GM19467 (cell line): Measurements from ENCODE around the gene TIAM2.
"Not testable (repeated sequence)": the region's sequence is repeated elsewhere in the genome, so short reads cannot be mapped to it uniquely, and the experiment has no call there.

ENCODE experiments used
- ATAC-seq: cut with Tn5 transposase; IDR thresholded peaks from one replicate; pipeline ENCODE4 v1.9.1; 2021; ENCODE audit warnings: mild to moderate bottlenecking, moderate library complexity; ENCODE audit not compliant: unreplicated experiment

The TIAM2 gene

DNA sequence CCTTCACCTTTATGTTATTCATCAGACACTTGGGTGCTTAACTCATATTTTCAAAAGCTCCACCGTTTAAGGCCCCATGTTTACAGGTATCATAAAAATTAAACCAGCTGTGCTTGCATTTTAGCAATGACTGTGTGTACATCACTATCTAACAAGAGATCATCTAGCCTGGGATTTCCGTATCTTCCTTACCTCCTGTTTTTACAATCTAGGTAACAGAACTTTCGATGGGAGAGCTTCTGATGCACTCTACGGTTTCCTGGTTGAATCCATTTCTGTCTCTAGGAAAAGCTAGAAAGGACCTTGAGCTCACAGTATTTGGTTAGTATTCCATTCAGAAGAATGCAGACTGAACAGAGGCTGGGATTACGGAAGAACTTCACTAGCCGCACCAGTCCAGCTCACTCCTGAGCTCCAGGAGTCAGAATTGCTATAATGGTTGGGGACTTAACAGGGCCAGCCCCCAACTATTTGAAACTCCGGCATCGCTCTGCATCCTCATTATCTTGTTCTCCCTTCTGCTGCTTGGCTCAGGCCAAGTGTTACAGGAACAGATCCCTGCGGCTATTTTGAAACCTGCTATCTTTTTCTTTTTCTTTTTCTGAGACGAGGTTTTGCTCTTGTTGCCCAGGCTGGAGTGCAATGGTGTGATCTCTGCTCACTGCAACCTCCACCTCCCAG, 255.7 kb downstream of the TIAM2 start:
- ATAC-seq = no peak

DNA sequence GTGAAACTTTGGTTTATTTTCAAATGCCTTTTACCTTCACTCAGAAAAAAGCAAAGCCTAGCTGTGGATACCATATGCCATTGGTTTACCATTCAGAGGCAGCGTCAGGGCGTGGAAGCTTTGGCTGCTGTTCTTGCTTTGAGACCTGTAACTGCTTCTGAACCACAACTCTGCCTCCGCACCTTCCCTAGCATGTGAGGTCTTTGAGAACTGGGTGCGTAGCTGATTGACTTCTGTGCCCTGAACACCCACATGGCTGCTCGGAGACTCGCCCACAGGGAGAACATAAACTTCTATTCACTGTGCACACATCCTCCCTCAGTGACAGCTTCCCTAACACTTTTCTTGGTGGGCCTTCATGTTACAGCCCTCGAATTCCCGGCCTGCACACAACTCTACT, 257.5 kb downstream of the TIAM2 start:
- no peak for ATAC-seq

DNA sequence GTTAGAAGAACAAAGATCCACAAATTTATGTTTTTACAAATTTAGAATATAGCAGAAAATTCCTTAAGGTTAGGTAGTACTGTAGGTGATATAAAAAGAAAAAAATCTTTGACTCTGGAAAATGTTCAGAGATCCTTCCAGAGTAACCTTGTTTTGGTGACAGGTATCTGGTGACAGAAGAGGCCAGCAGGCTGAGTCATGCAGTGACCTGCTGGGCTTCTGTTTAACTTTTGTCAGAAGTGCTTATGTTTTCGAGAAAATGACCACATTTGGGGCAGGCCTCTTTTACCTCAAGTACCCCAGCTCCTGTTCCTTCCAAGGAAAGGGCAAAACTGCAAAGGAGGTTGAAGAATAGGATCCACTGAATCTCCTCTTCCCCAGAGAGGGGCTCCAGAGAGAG, 258.2 kb downstream of the TIAM2 start:
- ATAC-seq = no peak

DNA sequence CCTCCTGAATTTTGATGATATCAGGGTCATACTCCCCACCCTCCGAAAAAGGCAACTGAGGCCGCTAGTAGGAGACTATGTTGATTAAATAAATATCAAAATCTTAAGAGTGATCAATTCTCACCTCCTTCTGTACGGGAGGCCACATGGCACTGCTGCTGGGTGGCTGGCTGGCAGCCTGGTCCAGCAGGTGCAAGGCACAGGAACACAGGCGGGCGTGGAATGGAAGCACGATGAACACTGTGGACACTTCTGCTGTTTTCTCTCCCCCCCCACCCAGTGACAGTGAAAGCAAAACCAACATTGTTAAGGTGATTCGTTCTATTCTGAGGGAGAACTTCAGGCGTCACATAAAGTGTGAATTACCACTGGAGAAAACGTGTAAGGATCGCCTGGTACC, 259.0 kb downstream of the TIAM2 start:
- ATAC-seq = no peak

DNA sequence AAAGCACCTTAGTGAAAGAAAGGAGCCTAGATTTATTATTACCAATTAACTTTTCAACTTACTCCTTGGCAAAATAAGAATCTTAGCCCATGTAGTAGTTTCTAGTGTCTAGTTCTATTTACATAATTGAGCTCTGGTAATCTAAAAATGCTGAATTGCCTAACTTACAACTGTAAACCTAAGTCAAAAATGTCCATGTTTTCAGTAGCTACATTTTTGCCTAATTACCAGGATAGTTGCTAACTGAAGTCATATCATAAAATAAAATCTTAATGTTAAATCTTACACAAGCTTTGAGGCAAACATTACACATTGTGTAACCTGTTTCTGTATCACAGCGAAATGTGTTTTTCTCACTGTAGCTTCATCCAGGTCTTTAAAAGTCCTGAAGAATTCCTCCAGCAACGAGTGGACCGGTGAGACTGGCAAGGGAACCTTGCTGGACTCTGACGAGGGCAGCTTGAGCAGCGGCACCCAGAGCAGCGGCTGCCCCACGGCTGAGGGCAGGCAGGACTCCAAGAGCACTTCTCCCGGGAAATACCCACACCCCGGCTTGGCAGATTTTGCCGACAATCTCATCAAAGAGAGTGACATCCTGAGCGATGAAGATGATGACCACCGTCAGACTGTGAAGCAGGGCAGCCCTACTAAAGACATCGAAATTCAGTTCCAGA, 261.1 kb downstream of the TIAM2 start:
- no peak for ATAC-seq

DNA sequence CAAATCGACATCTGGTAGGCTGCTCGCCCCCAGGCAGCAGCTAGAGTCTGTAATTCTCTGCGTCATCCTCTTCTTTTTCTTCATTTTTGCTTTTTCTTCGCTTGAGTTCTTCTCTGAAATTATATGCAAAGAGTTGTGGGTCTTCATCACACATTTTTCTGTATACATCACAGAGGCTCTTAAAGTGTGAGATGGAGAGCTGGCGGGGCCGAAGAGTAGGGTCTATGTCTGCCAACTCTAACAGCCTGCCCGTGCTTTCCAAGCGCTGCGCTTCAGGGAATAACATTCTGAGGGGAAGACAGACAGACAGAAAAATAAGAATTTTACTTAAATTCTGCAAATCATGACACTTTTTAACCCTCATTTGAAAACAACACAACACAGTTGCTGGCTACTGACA, 262.7 kb downstream of the TIAM2 start:
- ATAC-seq = no peak

DNA sequence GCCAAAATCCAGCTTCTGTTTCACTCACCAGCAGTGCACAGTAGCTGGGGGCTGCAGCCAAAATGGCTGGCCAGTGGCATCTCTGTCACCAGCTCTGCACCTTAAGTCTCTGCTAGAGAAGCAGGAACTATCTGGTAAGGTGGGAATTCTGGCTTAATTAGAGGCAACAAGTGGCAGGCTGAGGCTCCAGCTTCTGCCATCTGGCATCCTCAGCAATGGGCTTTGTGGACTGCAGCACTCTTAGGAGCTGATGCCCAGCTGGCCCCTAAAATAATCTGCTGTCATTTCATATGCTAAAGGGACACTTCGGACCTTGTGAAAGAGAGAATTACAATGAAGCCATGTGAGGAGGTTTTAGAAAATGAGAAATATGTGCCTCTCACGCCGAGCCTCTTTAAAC, 264.1 kb downstream of the TIAM2 start:
- ATAC-seq = no peak

DNA sequence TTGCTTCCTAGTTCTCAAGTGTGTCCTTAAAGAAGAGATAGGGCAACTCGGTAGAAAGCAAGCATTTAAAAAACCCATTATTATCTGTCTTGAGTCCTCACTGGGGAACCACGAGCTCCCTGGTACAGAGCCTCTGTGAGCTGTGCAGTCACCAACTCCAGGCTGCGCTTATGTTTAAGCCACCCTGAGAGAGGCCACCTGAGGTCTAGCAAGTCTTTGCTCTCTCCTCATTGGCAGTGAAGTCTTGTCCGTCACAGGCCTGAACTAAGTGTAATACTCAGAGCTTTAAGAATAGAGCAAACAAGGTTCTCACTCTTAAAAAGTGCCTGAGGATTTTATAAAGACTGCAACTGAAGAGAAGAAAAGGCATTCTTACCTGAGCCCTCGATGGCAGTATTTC, 264.8 kb downstream of the TIAM2 start:
- no peak for ATAC-seq

DNA sequence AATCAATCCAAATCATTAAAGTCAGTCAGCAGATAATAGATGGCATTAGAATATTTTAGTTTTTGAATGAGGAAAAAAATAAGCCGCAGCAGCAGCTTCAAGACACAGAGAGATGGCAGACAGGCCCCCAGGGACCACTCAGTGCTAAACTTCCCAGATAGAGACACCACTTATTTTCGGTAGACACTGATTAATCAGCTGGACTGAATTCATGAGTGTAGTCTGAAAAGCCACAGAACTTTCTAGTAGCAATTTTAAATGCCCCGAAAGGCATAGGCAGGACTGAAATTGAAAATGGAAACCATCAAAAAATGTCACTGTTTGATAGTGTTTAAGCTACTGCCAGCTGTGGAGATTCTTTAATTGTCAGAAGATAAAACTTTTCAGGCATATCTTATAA, 265.6 kb downstream of the TIAM2 start:
- ATAC-seq = no peak

DNA sequence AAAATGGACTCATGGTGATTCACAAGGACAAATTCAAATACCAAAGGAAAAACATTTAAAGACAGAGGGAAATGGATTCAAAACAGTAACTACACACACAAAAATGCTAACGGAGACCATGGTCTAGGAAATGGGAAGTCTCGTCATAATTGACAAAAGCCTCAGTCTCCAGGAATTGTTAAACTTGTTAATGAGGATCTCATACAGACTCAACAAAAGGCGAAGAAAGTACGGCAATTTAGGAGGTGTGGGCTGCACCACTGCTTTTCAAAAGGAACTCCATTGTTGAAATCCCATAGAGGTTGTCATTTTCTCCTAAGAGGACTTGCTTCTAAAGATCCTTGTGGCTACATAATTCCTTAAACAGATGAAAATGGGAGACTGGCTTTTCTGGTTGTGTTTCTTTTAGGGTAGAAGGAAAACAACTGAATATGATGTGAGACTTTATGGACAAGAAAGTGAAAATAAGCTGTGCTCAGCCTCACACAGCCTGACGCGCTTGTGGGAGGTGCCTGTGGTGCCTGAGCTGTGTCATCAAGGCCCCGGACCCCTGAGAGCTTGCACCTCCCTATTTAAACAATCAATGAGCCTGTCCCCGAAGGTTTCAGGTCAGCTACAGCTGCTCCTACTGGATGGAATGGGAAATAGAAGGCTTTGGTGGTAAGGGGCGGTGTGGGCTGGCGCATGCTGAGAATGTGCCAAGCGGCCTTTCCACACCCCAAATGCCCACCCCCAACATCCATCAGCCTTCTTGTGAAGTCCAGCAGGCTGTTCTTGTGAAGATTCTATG, 266.2 kb downstream of the TIAM2 start:
- ATAC-seq = no peak

DNA sequence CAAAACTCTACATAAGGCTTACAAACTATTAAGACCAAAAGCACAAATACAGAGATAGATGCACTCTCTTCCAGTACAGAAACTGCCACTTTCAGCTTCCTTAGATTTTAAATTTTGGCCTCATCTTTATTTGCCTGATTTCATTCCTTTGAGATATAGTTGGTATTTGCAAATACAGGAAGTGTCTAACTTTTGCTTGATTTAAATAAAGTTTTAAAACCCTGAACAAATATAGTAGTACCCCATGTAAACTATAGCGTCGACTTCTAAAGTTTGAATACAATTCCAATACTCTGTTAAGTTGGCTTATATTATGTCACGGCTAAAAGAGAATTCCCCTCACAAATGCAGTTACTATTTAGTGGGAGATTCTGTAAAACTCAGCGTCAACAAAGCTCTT, 267.5 kb downstream of the TIAM2 start:
- ATAC-seq = no peak

DNA sequence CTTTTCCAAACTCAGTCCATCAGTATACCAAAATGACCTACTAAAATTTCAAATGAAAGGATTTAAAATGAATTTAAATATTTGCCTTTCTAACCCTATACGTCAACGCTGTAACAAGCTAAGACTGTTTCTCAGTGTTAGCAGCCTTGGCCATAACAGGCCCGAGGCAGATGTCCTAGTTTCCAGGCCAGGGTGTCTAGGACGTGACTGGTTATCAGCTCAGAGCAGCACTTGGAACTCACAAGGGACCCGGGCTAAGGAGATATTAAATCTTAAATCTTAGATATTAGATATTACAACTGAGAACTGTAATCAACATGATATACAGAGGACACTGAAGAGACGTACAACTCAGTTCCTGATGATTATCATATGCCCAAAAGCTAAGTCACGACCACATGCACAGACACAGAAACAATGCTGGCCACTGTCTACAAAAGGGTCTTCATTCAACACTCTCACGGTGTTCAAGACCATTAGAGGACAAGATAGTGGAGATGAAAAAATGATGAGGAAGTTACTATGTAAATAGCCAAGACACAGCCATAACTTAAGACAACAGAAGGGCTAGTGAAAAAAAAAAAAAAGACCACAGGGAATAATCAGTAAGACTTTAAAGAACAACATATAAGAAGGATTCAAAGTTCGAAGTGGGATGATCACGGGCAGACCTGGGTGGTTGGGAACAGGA, 268.4 kb downstream of the TIAM2 start, which contains the start of gene CLDN20:
Gene CLDN20, plus strand, starts transcription at position 641 of the 691 bp plus-strand sequence. CDS start 11,707 bp downstream, outside the sequence.
- no peak for ATAC-seq

DNA sequence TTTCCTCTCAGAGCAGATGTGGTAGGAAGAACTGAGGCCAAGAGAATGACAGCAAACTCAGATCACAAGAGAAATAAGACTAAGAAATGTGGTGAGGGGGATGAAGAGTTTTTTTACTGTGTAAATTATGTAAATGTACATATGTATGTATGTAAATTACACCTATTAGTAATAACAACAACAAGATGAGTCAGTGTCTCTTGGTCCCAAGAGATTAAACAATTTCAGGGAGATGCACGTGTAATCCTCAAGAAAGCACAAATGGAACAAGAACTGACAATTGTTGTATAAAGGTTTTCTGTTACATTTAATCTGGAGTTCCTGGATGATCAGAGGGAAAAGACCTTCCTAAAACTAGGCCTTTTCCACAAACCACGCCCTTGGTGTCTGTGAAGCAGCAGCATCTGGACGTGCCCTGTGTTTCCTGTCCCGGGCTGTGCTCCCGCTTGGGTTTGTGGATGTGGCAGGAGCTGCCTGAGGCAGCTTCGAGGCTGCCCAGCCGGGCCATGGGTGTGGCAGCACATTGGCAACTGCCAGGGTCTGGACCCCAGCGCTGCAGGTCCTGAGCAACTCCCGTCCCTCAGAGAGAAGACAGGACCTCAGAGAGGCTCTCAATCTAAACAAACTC, 269.7 kb downstream of the TIAM2 start:
- no peak for ATAC-seq

DNA sequence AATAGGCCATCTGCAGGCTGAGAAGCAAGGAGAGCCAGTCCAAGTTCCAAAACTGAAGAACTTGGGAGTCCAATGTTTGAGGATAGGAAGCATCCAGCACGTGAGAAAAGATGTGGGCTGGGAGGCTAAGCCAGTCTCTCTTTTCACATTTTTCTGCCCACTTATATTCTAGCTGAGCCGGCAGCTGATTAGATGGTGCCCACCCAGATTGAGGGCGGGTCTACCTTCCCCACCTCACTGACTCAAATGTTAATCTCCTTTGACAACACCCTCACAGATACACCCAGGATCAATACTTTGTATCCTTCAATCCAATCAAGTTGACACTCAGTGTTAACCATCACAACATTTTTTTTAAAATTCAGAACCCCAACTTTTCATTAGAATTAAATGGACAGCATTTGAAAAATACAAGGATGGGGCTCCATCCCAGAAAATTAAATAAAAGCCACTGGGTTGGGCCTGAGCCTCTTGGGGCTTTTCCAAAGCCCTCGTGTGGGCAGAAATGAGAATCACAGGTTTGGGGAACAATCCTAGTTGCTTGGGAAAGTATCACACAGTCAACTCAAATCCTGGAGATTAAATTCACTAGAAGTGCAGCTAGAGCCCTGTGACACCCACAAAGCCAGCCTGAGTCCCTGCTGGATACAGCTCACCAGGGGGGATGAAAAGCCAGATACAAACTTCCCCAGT, 270.9 kb downstream of the TIAM2 start:
- no peak for ATAC-seq

DNA sequence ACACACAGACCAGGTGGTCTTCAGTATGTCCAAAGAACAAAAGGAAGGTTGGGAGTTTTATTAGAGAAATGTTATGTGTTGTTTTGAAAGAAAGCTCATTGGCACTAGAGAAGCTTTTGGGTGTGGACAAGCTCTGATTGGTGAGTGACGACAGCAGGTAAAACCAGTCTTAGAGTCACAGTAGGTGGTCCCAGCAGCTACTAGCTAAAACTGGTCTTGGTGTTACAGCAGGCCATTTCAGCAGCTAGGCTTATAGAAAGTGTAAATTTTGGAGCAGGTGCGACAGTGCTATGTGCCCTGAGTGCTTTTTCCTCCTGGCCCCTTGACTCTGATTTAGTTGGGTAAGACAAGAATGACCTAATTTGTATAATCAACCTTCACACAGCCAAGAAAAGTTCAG, 272.3 kb downstream of the TIAM2 start:
- ATAC-seq = no peak

DNA sequence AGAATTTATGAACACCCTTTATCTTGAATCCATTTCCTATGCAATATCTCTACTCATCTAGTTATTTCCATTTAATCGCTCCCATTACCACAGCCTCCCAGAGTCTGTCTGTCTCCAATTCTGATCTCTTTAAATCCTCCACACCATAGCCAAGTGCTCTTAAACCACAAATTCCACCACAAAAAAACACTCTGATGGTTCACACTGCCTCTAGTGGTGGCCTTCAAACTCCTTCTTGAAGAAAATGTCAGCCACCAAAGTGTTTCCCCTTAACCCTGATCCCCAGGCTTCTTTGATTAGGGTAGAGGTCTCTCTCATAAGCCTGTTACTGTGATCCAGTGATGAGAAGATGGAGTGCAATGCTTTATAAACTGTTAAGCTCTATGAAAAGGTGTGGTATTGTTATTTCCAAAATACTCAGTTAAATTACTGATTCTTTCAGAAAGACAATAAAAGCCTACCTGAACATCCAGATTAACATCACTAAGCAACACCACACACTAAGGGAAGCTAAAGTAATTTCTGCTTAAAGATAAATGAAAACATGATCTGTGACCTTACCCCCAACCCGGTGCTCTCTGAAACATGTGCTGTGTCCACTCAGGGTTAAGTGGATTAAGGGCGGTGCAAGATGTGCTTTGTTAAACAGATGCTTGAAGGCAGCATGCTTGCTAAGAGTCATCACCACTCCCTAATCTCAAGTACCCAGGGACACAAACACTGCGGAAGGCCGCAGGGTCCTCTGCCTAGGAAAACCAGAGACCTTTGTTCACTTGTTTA, 273.2 kb downstream of the TIAM2 start:
- ATAC-seq = not testable (repeated sequence)

DNA sequence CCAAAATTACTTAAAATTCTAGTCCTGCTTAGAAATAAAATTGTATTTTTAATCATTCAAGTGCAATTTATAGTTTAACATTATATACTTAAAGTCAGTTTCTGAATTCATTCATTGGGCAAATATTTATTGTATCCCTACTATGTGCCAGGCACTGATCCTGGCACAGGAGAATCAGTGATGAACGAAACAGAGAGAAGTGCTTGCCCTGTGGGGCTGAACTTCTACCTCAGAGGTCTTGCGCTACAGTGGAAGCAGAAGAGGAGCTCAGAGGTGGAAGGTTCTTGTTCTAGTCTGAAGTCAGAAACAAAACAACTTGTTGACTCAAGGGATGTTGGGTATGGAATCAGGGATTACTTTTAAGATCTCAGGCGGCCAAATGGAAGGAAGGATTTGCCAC, 274.6 kb downstream of the TIAM2 start:
- ATAC-seq = no peak

DNA sequence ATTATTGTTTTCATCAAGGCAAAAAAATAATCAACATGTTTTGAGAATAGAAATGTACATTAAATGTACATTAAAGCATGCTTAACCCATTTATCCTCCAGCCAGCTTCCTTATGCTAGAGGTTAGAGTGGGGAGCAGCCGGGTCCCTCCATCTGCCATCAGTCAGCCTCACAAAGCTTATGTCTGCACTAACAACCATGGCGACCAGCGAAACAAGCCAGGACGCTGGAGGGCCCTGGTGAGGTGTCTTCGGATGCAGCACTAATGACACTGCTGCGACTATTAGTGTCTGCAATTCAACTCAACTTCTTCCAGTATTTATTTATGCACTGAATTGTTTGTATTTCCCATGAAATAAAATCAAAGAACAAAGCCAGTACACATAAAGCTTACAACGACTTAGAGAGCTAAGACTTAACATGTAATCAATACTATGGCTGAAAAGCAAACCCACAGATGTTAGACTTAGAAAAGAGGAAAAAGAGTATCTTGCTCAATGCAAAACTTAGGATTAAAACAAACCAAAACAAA, 275.5 kb downstream of the TIAM2 start:
- ATAC-seq = no peak

DNA sequence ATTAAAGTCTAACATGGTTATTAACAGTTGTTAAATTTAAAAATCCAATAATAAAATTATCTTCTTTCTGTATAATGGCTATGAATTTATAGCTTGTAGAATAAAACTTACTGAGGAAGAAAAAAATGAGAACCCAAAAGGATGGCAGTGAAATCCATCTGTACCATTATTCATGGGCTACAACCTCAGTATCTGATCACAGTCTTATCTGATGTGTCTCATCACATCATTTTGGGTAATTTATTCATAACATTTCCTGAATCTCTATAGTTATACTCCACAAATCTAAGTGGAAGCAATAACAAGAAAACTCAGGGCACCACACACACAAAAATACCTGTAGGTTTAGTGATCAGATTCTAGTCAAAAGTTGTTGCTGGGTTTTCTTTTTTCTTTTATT, 276.0 kb downstream of the TIAM2 start:
- ATAC-seq = no peak
